Endodermal cell (in vitro differentiated cells): ENCODE results near the gene EFNB3. TPM values are rescaled to one million over a fixed set of nuclear protein-coding genes. Genes with fewer than 3 reads are reported as not detected.

Source experiments
- DNase-seq: peaks from one replicate; pipeline ENCODE4 v3.0.0-alpha.2; 2017
- H3K27ac ChIP-seq: 2 replicates; pipeline ENCODE4 v1.5.1; 2013; ENCODE audit warnings: mild to moderate bottlenecking, low read depth, low read length, moderate library complexity
- H3K27me3 ChIP-seq: 2 replicates; pipeline ENCODE4 v1.6.1; 2013; ENCODE audit warnings: mild to moderate bottlenecking, low read length, moderate library complexity; ENCODE audit not compliant: insufficient read depth, control insufficient read depth, poor library complexity, severe bottlenecking
- H3K36me3 ChIP-seq: 2 replicates; pipeline ENCODE4 v1.7.0; 2013; ENCODE audit warnings: mild to moderate bottlenecking, low read length, moderate library complexity; ENCODE audit not compliant: control insufficient read depth, insufficient read depth
- H3K4me1 ChIP-seq: one replicate; pipeline ENCODE4 v1.7.0; 2013; ENCODE audit warnings: low read length; ENCODE audit not compliant: control insufficient read depth, insufficient read depth
- H3K4me3 ChIP-seq: 2 replicates; pipeline ENCODE4 v1.5.1; 2013; ENCODE audit warnings: mild to moderate bottlenecking, low read length, moderate library complexity
- H3K9ac ChIP-seq: 2 replicates; pipeline ENCODE4 v1.6.1; 2013; ENCODE audit warnings: mild to moderate bottlenecking, low read length, moderate library complexity; ENCODE audit not compliant: poor library complexity, severe bottlenecking; ENCODE audit errors: extremely low read depth
- H3K9me3 ChIP-seq: 2 replicates; pipeline ENCODE4 v1.6.1; 2013; ENCODE audit warnings: mild to moderate bottlenecking, low read length, moderate library complexity; ENCODE audit not compliant: control insufficient read depth
- H3K27ac Mint-ChIP-seq: 2 replicates; pipeline ENCODE4 v1.8.0; 2020; ENCODE audit warnings: mixed read lengths
- H3K27me3 Mint-ChIP-seq: 2 replicates; pipeline ENCODE4 v1.8.0; 2021; ENCODE audit warnings: mild to moderate bottlenecking, mixed read lengths; ENCODE audit not compliant: insufficient read depth
- H3K36me3 Mint-ChIP-seq: 2 replicates; pipeline ENCODE4 v1.8.0; 2020; ENCODE audit warnings: low read depth, mixed read lengths
- H3K4me1 Mint-ChIP-seq: 2 replicates; pipeline ENCODE4 v1.8.0; 2020; ENCODE audit warnings: mixed read lengths
- H3K4me3 Mint-ChIP-seq: 2 replicates; pipeline ENCODE4 v1.8.0; 2020; ENCODE audit warnings: mild to moderate bottlenecking, moderate library complexity, mixed read lengths
- H3K9me3 Mint-ChIP-seq: 2 replicates; pipeline ENCODE4 v1.8.0; 2020; ENCODE audit warnings: mild to moderate bottlenecking, mixed read lengths
- CTCF ChIP-seq: fragments of 200-600 bp; sonication (generic); conservative IDR thresholded peaks from 2 replicates; pipeline ENCODE4 v1.5.0; 2021; ENCODE audit warnings: antibody characterized with exemption, mild to moderate bottlenecking
- WGBS, 2 experiments: methylation state at CpG; one replicate each; pipeline versions ENCODE4 v1.1.5 to v1.1.7; 2013; ENCODE audit warnings: missing lambda C conversion rate in 2 of 2, mixed read lengths in 1 of 2; ENCODE audit not compliant: insufficient coverage in 1 of 2, insufficient read length in 1 of 2; 5-methylcytosine and 5-hydroxymethylcytosine counted together
- long read RNA-seq, 4 experiments: library from polyadenylated mRNA in 2 of 4; library from RNA in 1 of 4; library from capped mRNA in 1 of 4; stranded (forward) in 3 of 4; unstranded in 1 of 4; transcript quantifications; one replicate each; pipeline ENCODE4 v2.0.0, GENCODE V29; 2020 to 2021; ENCODE audit warnings: inconsistent platforms in 1 of 4
- polyA plus RNA-seq, 2 experiments: library from polyadenylated mRNA; stranded (reverse); fragments of 50-300 nt; gene quantifications; one replicate each; pipeline ENCODE4 v1.2.3, GENCODE V29; 2013
- total RNA-seq, 2 donors: library from RNA; stranded (reverse); fragmentation: NEBNext Ultra II Directional in 1 of 2; extraction: Animal tissue kit (Norgen Biotek cat#: 25700) in 1 of 2; gene quantifications; 2 replicates in 1 of 2; 3 replicates in 1 of 2; pipeline ENCODE4 v1.2.1, GENCODE V29; 2021

Gene EFNB3
- 10 to 100 TPM; 12.8 to 15.0 TPM for total RNA-seq
- 72.5 TPM for polyA plus RNA-seq (2013, experiment 1 of 2)
- 62.3 TPM for polyA plus RNA-seq (2013, experiment 2 of 2)
- long read RNA-seq, experiment 1, partial matches to known transcripts, result 3 of 5 reads
- long read RNA-seq, experiment 1, other reads (novel, unspliced or antisense), result 2 of 5 reads
- long read RNA-seq, experiment 2, transcript EFNB3-201 (5 exons, 3,222 nt), result major isoform, 13 of 20 reads
- long read RNA-seq, experiment 2, partial matches to known transcripts, result 6 of 20 reads
- long read RNA-seq, experiment 2, other reads (novel, unspliced or antisense), result 1 of 20 reads
- long read RNA-seq, experiment 3, result 0 reads
- long read RNA-seq, experiment 4, partial matches to known transcripts, result 0 of 2 reads
- long read RNA-seq, experiment 4, other reads (novel, unspliced or antisense), result 2 of 2 reads

DNA sequence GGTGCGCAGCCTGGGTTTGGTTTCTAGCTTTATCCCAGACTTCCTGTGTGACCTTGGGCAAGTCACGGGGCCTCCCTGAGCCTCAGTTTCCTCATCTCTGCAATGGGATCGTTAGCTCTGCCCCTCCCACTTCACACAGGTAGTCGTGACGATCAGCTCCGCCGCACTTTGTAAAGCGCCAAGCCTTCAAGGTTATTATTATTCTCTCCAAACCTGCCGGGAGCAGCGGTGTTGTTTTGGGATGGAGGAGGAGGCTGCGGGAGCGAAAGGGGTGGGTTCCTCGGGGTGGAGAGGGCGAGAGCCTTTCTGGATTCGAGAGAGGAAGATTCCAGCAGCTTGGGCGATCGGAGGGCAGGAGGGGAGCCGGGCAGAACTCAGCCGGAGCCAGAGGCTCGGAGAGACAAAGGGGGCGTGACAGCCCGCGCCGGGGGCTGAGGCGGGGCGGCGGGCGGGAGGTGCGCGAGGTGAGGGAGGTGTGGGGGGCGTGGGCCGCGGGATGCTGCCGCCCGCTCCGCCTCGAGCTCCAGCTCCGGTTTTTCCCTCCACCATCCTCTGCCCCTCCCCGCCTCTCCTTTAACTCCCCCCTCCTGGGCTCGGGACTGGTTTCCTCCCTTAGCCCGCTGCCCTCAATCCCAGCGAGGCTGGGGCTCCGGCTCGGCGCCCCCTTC is at the start of gene EFNB3:
EFNB3 (plus strand) TSS at position 602 of the 668 bp plus-strand sequence. CDS start 397 bp downstream, outside the sequence.
- Mint-ChIP-seq H3K4me1 (peaks cover 23% of the 10 kb centered on the region), H3K9me3 (no peaks in the 10 kb centered on the region), H3K27ac (peak within 1 kb of the TSS; percentile 89), H3K27me3 (peaks cover 28% of the 10 kb centered on the region), H3K4me3 (peak within 1 kb of the TSS; percentile 66), H3K36me3 (peaks cover 8% of the 10 kb centered on the region)
- 0 to 1% methylated on average over 3 to 45 of the region's 45 CpGs for WGBS, 2 experiments
- H3K9me3 ChIP-seq, result no peaks in the 10 kb centered on the region
- peaks cover 6% of the 10 kb centered on the region for H3K4me1 ChIP-seq
- no peak for TF ChIP-seq CTCF
- peak within 1 kb of the TSS; percentile 34 for H3K9ac ChIP-seq
- H3K4me3 ChIP-seq, result peak within 1 kb of the TSS; percentile 85
- peaks cover 3% of the 10 kb centered on the region for H3K36me3 ChIP-seq
- peaks cover 14% of the 10 kb centered on the region for H3K27me3 ChIP-seq
- H3K27ac ChIP-seq, result peak within 1 kb of the TSS; percentile 83
- DNase-seq, result peak; percentile 94

DNA sequence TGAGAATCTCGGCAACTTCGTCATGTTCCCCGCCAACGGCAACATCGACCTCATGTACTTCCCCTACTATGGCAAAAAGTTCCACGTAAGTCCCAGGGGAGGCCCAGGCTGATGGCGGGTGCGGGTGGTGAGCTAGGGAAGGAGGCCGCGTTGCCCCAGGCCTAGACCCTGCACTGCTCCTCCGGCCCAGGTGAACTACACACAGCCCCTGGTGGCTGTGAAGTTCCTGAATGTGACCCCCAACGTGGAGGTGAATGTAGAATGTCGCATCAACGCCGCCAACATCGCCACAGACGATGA is 49.5 kb upstream of the EFNB3 start:
- H3K27ac ChIP-seq, result no peak overlapping the region
- no peak for DNase-seq
- Mint-ChIP-seq H3K27ac (no peak overlapping the region), H3K4me3 (no peak overlapping the region), H3K27me3 (peaks cover 38% of the 10 kb centered on the region), H3K9me3 (no peaks in the 10 kb centered on the region), H3K36me3 (no peaks in the 10 kb centered on the region), H3K4me1 (peaks cover 17% of the 10 kb centered on the region)
- H3K27me3 ChIP-seq, result peaks cover 26% of the 10 kb centered on the region
- H3K36me3 ChIP-seq, result no peaks in the 10 kb centered on the region
- WGBS, 2 experiments, result 93 to 96% methylated on average over 14 to 17 of the region's 17 CpGs
- no peak overlapping the region for H3K9ac ChIP-seq
- no peaks in the 10 kb centered on the region for H3K9me3 ChIP-seq
- H3K4me1 ChIP-seq, result no peaks in the 10 kb centered on the region
- no peak overlapping the region for H3K4me3 ChIP-seq
- no peak for TF ChIP-seq CTCF

DNA sequence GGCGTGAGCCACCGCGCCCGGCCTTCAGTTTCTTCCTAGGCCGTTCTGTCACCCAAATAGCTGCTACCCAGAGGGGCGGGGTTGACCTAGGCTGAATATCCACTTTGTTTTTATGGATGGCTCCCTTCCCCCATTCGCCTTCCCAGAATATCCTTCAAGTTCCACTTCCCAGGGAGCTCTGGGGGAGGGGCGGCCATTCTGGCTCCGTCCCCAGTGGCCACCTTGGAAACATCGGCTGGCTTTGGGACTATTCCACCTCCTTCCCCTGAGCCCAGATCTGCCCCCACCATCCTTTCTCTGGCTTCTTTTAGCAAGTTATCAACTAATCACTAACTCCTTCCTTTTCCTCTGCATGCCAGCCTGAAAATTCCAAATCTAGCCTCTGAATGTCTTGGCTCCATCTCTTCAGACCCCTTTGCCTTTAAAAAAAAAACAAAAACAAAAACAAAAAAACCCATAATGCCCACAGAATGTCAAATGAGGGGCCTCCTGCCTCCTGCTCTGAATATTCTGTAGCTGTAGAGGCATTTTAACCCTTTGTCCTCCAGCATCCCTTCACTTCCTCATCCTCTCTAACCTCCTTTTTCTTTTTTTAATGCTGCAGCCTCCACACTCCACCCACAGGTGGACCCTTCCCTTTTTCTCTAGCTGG is 47.9 kb upstream of the EFNB3 start:
- H3K4me3 ChIP-seq, result no peak overlapping the region
- no peaks in the 10 kb centered on the region for H3K9me3 ChIP-seq
- peaks cover 14% of the 10 kb centered on the region for H3K27me3 ChIP-seq
- no peaks in the 10 kb centered on the region for H3K4me1 ChIP-seq
- TF ChIP-seq CTCF, result peak; percentile 51
- 28 to 32% methylated on average over 7 to 10 of the region's 10 CpGs for WGBS, 2 experiments
- no peaks in the 10 kb centered on the region for H3K36me3 ChIP-seq
- H3K27ac Mint-ChIP-seq, result peak overlapping the region; percentile 85
- no peaks in the 10 kb centered on the region for H3K36me3 Mint-ChIP-seq
- no peak overlapping the region for H3K9ac ChIP-seq
- DNase-seq, result peak; percentile 98
- peak overlapping the region; percentile 77 for H3K27ac ChIP-seq
- H3K9me3 Mint-ChIP-seq, result no peaks in the 10 kb centered on the region
- peaks cover 15% of the 10 kb centered on the region for H3K4me1 Mint-ChIP-seq
- peaks cover 27% of the 10 kb centered on the region for H3K27me3 Mint-ChIP-seq
- peak overlapping the region; percentile 35 for H3K4me3 Mint-ChIP-seq
